Islet of Langerhans (tissue), 1 donor: Measurements from ENCODE around the gene NAA60.
"Not testable (repeated sequence)": the region's sequence is repeated elsewhere in the genome, so short reads cannot be mapped to it uniquely, and the experiment has no call there.

Source experiments
- FAIRE-seq: peaks from one replicate; lab custom pipeline; 2011; peaks lifted over from hg19 to GRCh38; lab: Jason Lieb, UNC

Gene NAA60

GRCh38 chr16:3465301-3465700 is 21.8 kb downstream of the NAA60 start:
- no peak for FAIRE-seq

GRCh38 chr16:3465911-3466584 is 22.6 kb downstream of the NAA60 start:
- FAIRE-seq: no peak

GRCh38 chr16:3467182-3467581 is 23.7 kb downstream of the NAA60 start:
- FAIRE-seq: no peak

GRCh38 chr16:3467921-3468320 is 24.4 kb downstream of the NAA60 start:
- FAIRE-seq: no peak

- no peak for FAIRE-seq
Observed at GRCh38 chr16:3468501-3468900, 25.0 kb downstream of the NAA60 start.

GRCh38 chr16:3469736-3470135 is 26.3 kb downstream of the NAA60 start:
- FAIRE-seq: no peak

DNA sequence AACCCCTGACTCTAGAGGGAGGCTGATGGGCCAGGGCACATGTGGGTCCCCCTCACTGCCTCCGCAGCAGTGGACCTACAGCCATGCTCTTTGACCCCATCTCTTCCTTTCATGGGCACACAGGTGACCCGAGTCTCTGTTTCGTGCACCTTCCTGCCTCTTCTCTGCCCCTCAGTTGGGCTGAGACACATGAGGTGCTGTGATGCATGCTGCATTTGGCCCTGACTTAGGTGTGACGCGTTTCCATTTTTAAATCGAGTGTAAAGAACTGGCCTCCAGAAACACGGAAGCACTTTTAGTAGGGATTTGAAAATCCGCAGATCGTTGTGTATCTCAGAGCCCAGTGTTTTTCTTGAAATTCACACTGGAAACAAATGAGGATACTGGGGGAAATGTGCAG is 27.2 kb downstream of the NAA60 start:
- no peak for FAIRE-seq

- no peak for FAIRE-seq
Observed at GRCh38 chr16:3471518-3472176, 28.2 kb downstream of the NAA60 start.

- no peak for FAIRE-seq
Observed at GRCh38 chr16:3472878-3473595, 29.6 kb downstream of the NAA60 start.

GRCh38 chr16:3473596-3473943 is 30.1 kb downstream of the NAA60 start:
- not testable (repeated sequence) for FAIRE-seq

GRCh38 chr16:3474136-3474779 is 30.8 kb downstream of the NAA60 start:
- no peak for FAIRE-seq

DNA sequence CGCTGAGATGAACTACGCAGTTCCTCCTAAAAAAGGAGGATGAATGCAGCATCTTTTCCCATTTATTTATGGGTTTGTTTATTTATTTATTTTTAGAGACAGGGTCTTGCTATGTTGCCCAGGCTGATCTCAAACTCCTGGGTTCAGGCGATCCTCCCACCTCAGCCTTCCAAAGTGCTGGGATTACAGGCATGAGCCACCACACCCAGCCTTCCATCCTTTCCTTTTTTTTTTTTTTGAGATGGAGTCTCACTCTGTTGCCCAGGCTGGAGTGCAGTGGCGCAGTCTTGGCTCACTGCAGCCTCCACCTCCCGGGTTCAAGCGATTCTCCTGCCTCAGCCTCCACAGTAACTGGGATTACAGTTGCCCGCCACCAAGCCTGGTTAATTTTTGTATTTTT is 31.4 kb downstream of the NAA60 start:
- FAIRE-seq: not testable (repeated sequence)

DNA sequence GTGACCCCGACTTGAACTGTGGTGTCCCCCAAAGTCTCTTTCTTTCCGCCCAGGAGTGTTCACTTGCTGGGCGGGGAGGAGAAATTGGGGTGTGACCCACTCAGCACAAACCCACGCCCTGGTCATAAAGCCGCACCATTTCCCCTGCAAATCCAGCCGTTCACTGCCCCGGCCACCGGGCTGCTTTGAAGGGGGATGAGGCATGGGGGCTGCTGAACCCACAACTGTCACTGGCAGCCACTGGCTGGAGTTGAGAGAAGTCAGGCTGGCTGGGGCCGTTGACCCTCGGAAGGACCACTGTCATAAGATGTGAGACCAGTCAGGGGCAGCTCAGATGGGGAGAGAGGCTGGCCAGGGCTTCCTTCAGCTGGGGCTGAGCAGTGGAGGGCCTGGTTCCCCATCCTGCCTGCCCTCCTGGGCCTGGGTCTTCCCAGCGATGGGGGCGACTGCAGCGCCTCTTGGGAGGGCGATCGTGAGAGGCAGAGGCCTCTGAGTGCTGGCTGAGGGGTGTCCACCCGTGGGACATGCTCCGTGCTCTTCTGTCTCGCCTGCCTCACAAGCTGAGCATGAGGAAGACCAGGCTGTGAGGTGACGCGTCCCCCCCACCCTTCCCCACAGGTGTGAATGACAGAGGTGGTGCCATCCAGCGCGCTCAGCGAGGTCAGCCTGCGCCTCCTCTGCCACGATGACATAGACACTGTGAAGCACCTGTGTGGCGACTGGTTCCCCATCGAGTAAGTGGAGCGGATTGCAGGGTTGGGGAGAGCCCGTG is 32.3 kb downstream of the NAA60 start:
- no peak for FAIRE-seq

DNA sequence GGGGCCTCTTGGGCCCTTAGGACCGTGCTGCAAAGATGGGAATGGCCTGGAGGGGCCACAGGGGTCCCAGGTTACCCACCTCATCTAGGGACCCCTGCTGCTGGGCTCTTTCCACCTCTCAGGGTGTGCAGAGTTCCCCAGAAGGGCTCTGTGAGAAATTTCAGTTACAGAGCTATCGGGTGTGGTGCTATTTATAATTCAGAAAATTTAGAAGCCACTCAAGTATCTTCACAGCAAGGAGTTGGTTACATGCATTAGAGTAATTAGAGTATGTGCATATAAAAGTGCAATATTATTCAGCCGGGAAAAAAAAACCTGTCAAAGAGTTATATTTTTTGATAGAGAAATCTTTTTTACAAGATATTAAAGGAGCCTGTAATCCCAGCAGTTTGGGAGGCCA is 32.9 kb downstream of the NAA60 start:
- no peak for FAIRE-seq

- FAIRE-seq: no peak
Observed at GRCh38 chr16:3478242-3478925, 34.9 kb downstream of the NAA60 start.

- FAIRE-seq: no peak
Observed at GRCh38 chr16:3479654-3480216, 36.3 kb downstream of the NAA60 start.

GRCh38 chr16:3480901-3481695 is 37.6 kb downstream of the NAA60 start:
- no peak for FAIRE-seq

DNA sequence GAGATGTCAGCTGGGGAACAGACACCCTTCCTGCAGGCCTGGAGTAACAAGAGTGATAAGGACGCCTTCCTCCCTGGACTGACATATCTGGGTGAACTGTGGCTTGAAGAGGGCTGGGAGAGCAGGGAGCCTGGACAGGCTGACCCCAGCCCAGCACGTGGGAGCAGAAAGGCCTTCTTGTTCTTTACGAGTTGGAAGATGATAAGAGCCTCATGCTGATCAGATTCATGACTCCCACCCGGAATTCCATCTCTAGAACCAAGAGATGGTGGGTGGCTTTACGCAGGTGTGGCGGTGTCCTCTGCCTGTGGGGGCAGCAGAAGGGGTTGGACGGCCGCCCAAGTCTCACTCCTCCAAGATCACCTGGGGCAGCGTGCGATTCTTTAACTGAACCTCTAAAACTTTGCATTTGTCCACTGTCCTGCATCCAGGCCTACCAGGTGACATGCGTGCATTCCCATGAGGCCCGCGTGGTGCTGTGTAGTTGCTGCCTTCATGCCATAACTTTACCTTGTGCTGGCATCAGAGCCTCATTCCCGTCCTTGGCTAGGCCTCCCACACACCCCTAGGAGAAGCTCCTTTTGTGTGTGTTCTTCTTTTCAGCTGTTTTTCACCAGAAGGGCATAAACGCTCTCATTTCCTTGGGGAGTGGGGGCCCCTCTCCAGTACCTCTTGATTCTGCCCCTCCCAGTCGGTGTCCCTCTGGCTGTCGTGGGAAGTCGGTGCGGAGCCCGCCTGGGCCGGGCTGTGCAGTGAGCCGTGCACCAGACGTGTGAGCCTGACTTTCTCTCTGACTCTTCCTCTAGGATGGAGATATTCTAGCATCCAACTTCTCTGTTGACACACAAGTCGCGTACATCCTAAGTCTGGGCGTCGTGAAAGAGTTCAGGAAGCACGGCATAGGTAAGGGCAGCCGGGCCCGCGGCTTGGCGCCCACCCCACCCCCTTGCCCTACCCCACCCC is 38.5 kb downstream of the NAA60 start:
- FAIRE-seq: no peak

DNA sequence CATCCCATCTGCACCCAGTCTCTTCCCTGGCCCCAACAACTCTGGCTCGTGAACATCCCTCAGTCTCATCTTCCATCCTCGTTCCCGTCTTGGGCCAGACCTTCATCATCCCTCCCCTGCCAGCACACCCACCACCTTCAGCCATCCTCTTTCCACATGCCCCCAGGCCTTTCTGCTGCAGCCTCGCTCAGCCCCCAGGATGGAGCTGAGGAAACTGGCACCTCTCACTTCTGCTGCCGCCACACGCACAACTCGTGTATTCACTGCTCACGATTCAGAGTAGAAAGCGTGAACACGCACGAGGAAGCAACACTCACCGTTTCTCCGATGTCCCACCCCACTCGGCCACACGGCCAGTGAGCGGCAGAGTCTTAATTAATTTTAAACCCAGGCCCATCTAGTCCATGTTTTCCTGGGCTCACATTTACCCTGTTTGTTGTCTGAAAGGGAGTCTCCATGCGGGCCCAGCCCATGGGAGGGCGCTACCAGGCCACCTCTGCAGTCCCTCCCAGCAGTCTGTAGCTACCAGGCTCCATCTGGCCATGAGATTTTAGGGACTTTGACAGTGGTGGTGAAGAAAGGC is 39.3 kb downstream of the NAA60 start:
- FAIRE-seq: no peak
